SK-N-MC (cell line): Measurements from ENCODE around the gene MAP3K20.
"Not testable (repeated sequence)": the region's sequence is repeated elsewhere in the genome, so short reads cannot be mapped to it uniquely, and the experiment has no call there.

Experiments used
- DNase-seq: peaks from one replicate; pipeline ENCODE4 v3.0.0-alpha.2; 2011; ENCODE audit warnings: low read depth, low spot score
- H3K27ac ChIP-seq: fragments of 200-600 bp; sonication (generic); 2 replicates; pipeline ENCODE4 v1.5.1; 2016; ENCODE audit warnings: mixed run types
- H3K36me3 ChIP-seq: fragments of 200-600 bp; sonication (generic); 2 replicates; pipeline ENCODE4 v1.6.1; 2017; ENCODE audit warnings: antibody characterized with exemption, low read length, mixed read lengths; ENCODE audit not compliant: insufficient read depth
- H3K4me3 ChIP-seq: fragments of 200-600 bp; sonication (generic); 2 replicates; pipeline ENCODE4 v1.5.1; 2016
- H3K9ac ChIP-seq: fragments of 200-600 bp; sonication (generic); 2 replicates; pipeline ENCODE4 v1.8.0; 2017; ENCODE audit warnings: mixed run types, mixed read lengths; ENCODE audit not compliant: insufficient read length
- H3K9me3 ChIP-seq: fragments of 200-600 bp; sonication (generic); 2 replicates; pipeline ENCODE4 v1.6.1; 2017; ENCODE audit warnings: low read depth, mild to moderate bottlenecking, antibody characterized with exemption, low read length, moderate library complexity, mixed read lengths
- EZH2 ChIP-seq: fragments of 200-600 bp; sonication (generic); IDR thresholded peaks from one replicate; pipeline ENCODE4 v1.6.1; 2017; ENCODE audit warnings: antibody characterized with exemption
- FOXP2 ChIP-seq: optimal IDR thresholded peaks from 2 replicates; pipeline ENCODE3; 2011; ENCODE audit warnings: mild to moderate bottlenecking, moderate library complexity; ENCODE audit not compliant: insufficient read depth; ENCODE audit errors: extremely low read length, control extremely low read depth
- POLR2AphosphoS5 ChIP-seq: IDR thresholded peaks from 2 replicates; pipeline ENCODE4 v1.6.1; 2012; ENCODE audit warnings: mild to moderate bottlenecking, low read depth, low read length, borderline replicate concordance

The MAP3K20 gene

DNA sequence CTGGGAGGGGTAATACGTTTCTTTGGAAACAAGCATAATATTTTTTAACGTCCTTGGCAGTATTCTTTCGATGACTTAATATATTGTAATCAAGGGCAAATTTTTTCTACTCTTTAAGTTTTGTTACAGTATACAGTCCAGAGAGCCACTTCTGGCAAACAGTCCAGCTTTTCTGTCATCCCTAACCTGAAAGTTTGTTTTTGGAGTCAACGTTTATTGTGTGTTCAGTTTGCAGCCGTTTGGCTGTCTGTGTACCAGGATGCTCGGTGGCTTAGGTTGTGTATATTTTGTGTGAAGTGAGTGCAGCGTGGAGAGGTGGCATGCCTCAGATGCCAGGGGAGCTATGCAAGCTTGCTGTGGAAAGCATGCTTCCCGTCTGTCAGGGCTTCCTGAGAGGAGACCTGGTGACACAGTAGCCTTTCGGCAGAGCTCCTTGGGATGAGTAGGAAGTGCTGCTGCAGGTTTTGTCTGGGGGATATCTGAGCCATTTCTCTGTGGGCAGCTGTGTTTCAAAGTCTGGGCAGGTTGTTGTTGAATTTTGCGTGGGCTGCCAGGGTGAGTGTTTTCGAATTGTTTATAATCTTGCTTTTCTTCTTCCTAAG is 14.7 kb downstream of the MAP3K20 start:
- Histone ChIP-seq H3K27ac (peak overlapping the region; percentile 78), H3K36me3 (peaks cover 26% of the 10 kb centered on the region), H3K4me3 (peak overlapping the region; percentile 48), H3K9ac (peak overlapping the region; percentile 60), H3K9me3 (no peaks in the 10 kb centered on the region)
- DNase-seq, result no peak
- TF ChIP-seq EZH2, result no peak
- no peak for TF ChIP-seq FOXP2
- TF ChIP-seq POLR2AphosphoS5, result no peak

DNA sequence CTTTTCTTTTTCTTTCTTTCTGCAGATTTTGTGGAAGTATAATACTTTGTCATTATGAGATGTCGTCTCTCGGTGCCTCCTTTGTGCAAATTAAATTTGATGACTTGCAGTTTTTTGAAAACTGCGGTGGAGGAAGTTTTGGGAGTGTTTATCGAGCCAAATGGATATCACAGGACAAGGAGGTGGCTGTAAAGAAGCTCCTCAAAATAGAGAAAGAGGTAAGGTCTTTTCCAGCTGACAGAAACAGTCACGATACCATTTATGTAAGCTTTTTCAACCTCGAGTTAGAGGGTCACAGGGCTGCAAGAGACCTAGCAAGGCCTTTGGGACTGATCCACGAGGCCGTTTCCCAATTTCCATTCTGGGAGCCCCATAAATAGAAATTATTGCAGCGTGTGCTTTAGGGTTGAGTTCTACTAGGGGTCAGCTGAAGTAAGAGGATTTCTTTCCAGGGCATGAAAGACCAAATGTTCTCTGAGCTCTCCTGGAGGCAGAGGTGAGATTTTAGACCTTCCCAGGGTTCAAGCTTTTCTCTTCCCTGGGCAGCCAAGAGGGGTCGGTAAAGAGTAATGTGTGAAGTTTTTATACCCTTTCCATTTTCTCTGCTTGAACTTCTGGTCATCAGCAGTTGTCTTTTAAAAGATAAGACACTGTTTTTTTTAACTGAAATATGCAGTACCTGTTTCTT is 15.5 kb downstream of the MAP3K20 start:
- no peak for DNase-seq
- TF ChIP-seq EZH2, result no peak
- Histone ChIP-seq H3K4me3 (peak overlapping the region; percentile 48), H3K27ac (peak overlapping the region; percentile 78), H3K36me3 (peaks cover 33% of the 10 kb centered on the region), H3K9me3 (no peaks in the 10 kb centered on the region), H3K9ac (peak overlapping the region; percentile 60)

GRCh38 chr2:173091910-173092309 is 16.3 kb downstream of the MAP3K20 start:
- DNase-seq, result no peak
- Histone ChIP-seq H3K9me3 (no peaks in the 10 kb centered on the region), H3K27ac (no peak overlapping the region), H3K9ac (no peak overlapping the region), H3K4me3 (no peak overlapping the region), H3K36me3 (peaks cover 38% of the 10 kb centered on the region)
- TF ChIP-seq FOXP2 (no peak), POLR2AphosphoS5 (no peak), EZH2 (no peak)

GRCh38 chr2:173092844-173093402 is 17.3 kb downstream of the MAP3K20 start:
- no peak for TF ChIP-seq EZH2
- TF ChIP-seq FOXP2, result no peak
- TF ChIP-seq POLR2AphosphoS5, result no peak
- H3K36me3 ChIP-seq, result peaks cover 38% of the 10 kb centered on the region

DNA sequence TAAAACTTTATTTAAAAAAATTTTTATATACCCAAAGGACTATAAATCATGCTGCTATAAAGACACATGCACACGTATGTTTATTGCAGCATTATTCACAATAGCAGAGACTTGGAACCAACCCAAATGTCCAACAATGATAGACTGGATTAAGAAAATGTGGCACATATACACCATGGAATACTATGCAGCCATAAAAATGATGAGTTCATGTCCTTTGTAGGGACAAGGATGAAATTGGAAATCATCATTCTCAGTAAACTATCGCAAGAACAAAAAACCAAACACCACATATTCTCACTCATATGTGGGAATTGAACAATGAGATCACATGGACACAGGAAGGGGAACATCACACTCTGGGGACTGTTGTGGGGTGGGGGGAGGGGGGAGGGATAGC is 18.0 kb downstream of the MAP3K20 start:
- H3K9me3 ChIP-seq, H3K4me3 ChIP-seq, H3K9ac ChIP-seq, H3K27ac ChIP-seq, DNase-seq: not testable (repeated sequence)
- H3K36me3 ChIP-seq, result peaks cover 38% of the 10 kb centered on the region

More at GRCh38 chr2:173092844-173093402, 17.3 kb downstream of the MAP3K20 start:
- Histone ChIP-seq H3K9ac (no peak overlapping the region), H3K9me3 (no peaks in the 10 kb centered on the region), H3K27ac (no peak overlapping the region), H3K4me3 (no peak overlapping the region)
- DNase-seq, result no peak

DNA sequence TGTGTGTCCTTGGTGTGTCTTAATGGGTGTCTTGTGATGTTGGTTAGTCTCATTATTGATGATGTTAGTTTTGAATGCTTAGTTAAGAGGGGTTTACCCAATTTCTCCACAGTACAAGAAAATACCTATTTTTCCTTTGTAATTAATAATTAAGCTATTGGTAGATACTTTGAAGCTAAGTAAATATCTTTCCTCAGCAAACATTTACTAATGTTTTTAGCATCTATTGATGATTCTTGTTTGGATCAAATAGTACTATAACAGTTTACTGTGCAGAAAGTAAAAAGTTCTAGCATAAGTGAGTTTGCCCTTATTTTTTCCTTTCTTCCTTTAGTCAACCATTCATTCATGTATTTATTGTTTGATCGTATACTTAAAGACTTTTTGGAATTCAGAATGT is 19.1 kb downstream of the MAP3K20 start:
- TF ChIP-seq POLR2AphosphoS5 (no peak), FOXP2 (no peak), EZH2 (no peak)
- DNase-seq, result no peak
- H3K9me3 ChIP-seq, result no peaks in the 10 kb centered on the region
- H3K27ac ChIP-seq, result no peak overlapping the region
- H3K36me3 ChIP-seq, result peaks cover 38% of the 10 kb centered on the region
- H3K9ac ChIP-seq, result no peak overlapping the region
- no peak overlapping the region for H3K4me3 ChIP-seq

- Histone ChIP-seq H3K27ac (no peak overlapping the region), H3K9me3 (no peaks in the 10 kb centered on the region), H3K36me3 (peaks cover 39% of the 10 kb centered on the region), H3K9ac (no peak overlapping the region), H3K4me3 (no peak overlapping the region)
- TF ChIP-seq FOXP2, result no peak
- no peak for TF ChIP-seq POLR2AphosphoS5
- no peak for TF ChIP-seq EZH2
- DNase-seq, result no peak
Measured at GRCh38 chr2:173095356-173095755, 19.7 kb downstream of the MAP3K20 start.

GRCh38 chr2:173099271-173099670 is 23.6 kb downstream of the MAP3K20 start:
- TF ChIP-seq FOXP2, result no peak
- no peak for TF ChIP-seq POLR2AphosphoS5
- no peak for TF ChIP-seq EZH2
- Histone ChIP-seq H3K9me3 (no peaks in the 10 kb centered on the region), H3K9ac (no peak overlapping the region), H3K36me3 (peaks cover 27% of the 10 kb centered on the region), H3K27ac (no peak overlapping the region), H3K4me3 (no peak overlapping the region)
- no peak for DNase-seq

DNA sequence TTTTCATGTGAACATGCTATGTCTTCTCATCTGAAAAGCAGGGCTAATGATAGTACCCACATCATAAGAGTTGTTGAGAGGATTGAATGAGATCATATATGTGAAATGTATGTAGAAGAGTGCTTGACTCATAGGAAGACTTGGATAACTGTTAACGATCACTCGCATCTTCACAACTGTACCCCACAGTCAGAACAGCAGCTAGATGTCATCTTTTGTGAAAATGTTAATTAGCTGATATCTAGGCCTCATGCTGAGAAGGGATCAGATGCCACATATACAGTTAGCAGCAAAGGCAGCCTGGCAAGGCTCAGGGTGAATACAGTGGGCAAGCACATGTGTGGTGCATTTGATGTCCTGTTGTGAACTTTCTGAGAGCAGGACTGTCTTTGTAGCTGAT is 24.2 kb downstream of the MAP3K20 start:
- Histone ChIP-seq H3K9me3 (no peaks in the 10 kb centered on the region), H3K4me3 (no peak overlapping the region), H3K9ac (no peak overlapping the region), H3K27ac (no peak overlapping the region), H3K36me3 (peaks cover 27% of the 10 kb centered on the region)
- no peak for TF ChIP-seq EZH2
- no peak for TF ChIP-seq POLR2AphosphoS5
- no peak for TF ChIP-seq FOXP2
- DNase-seq, result no peak
